CD4-positive, alpha-beta T cell treated with Interleukin-17A for 1 hour (primary cell): ENCODE results near the gene TLK2.
"Not testable (repeated sequence)": the region's sequence is repeated elsewhere in the genome, so short reads cannot be mapped to it uniquely, and the experiment has no call there.

Experiments used
- DNase-seq: peaks from one replicate; pipeline ENCODE4 v3.0.0-alpha.2; 2020

The TLK2 gene

DNA sequence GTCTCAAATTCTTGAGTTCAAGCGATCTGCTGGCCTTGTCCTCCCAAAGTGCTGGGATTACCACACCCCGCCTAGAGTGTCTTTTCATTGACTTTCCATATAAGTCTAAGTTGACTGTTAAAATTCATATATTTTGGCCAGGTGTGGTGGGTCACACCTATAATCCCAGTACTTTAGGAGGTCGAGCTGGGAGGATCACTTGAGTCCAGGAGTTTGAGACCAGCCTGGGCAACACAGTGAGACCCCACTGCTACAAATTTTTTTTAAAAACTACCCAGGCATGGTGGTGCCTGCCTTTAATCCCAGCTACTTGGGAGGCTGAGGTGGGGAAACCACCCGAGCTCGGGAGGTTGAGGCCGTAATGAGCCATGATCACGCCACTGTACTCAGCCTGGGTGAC is 127.0 kb downstream of the TLK2 start:
- DNase-seq: no peak

DNA sequence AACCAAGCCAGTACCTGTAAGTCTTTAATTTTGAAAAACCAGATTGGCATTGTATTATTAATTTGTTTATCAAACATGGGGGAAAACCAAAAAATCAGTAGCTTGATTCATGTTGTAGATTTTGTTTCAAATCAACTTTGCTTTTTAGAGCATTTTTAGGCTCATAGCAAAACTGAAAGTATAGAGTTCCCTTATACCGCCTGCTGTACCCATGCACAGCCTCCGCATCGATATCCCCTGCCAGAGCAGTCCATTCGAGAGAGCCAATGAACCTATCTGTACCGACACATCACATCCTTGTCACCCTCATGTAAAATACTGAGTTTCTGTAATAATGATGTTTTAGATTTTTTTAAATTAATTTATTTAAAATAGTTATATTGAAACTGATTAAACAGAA is 132.7 kb downstream of the TLK2 start:
- DNase-seq: peak; percentile 33

DNA sequence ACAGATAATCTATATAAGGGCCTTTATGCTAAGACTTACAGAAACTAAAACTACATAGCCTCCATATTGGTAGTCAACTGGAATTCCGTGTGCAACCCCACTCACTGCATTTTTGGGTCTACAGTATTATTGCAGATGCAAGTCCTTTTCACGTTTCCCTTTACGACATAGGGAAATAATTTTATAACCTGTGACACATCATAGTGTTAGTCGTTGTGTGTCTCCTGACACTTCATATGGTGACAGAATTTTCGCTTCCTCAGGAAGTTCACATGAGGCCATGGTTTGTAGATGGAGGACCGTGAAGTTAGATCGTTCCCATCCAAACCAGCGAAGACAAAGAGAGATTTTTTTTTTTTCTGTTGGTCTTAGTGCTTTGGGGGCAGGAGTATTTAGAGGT is 133.1 kb downstream of the TLK2 start:
- peak; percentile 31 for DNase-seq

DNA sequence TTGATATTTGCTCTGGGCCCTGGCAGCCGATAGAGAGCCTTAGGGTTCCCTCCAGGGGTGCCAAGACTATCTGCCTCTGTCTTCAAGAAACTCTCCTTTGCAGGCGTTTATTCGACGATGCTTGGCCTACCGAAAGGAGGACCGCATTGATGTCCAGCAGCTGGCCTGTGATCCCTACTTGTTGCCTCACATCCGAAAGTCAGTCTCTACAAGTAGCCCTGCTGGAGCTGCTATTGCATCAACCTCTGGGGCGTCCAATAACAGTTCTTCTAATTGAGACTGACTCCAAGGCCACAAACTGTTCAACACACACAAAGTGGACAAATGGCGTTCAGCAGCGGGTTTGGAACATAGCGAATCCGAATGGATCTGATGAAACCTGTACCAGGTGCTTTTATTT is 133.7 kb downstream of the TLK2 start:
- DNase-seq: not testable (repeated sequence)

DNA sequence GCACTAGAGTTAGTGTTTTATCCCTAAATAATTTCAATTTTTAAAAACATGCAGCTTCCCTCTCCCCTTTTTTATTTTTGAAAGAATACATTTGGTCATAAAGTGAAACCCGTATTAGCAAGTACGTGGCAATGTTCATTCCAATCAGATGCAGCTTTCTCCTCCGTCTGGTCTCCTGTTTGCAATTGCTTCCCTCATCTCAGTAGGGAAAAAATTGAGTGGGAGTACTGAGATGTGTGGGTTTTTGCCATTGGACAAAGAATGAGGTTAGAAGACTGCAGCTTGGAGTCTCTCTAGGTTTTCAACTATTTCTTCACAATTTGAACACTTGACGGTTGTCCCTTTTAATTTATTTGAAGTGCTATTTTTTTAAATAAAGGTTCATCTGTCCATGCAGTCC is 134.5 kb downstream of the TLK2 start:
- not testable (repeated sequence) for DNase-seq

DNA sequence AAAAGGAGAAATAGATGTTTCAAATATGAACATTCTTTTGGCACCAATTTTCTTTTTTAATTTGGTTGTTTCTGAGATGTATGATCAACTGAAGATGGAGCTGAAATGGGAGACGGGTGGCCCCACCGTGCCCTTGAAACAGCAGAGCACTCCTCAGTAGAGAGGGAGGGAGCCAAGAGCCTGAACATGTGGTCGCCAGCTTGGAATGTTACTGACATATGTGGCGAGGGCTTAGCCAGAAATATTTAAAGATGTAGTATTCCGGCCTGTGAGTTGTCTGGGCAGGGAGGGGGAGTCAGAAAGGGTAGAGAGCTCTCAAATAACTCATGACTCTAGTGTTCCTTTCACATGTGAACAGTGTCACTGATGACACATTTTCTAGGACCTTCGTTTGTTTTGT is 135.5 kb downstream of the TLK2 start:
- DNase-seq: no peak

DNA sequence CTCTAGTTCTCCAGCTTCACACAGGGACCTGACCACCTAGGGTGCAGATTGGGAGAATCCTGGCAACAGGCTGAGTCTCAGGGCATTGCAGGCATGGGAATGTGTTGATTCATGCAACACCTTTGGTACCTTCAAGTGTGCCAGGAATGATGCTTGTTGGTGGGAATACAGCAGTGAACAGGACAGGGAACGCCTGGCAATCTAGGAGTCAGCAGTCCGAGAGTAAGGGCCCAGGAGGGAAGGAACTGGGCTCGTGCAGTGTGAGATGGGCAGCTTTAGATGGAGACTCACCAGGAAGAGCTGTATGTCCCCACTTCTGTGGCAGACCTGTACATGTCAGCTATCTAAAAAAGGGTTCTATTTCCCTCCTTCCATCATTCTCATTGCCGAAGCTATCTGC is 136.9 kb downstream of the TLK2 start:
- DNase-seq: no peak

DNA sequence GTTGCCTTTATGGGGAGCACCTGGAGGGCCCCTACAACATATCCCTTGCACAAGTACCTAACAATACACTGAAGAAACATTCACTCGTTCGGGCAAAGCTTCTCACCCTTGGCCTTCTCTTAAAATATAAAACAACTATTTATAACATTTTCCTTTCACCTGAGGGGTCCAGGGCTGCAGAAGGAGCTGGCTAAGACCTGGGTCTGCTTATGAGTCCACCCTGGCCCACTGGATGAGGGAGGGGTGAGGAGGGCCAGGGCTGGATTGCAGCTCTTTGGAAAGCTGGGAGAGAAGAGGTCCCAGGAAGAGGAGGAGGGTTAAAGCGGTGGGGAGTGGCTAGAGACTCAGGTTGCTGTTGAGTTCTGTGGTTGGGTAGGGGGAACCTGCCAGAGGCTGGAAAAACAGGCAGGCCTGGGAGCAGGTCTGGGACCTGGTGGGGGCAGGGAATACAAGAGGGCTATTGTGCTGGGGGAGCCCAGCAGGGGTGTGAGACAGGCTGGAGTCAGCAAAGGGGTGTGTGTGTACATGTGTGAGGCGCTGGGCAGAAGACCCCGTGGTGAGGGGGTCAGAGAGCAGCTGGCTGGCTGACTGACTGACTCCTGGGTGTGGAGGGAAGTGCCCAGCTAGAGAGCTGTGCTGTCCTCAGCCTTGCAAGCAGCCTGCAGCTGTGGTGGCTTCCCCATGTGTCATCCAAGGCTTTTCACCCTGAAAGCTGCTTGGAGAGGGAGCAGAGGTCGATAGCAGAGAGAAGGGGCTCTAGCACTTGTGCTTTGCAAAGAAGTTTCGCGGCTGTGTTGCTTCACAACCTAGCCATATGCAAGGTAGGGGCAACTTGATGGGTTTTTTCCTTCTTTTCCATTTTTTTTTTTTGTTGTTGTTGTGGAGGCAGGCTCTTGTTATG is 138.6 kb downstream of the TLK2 start:
- DNase-seq: no peak

DNA sequence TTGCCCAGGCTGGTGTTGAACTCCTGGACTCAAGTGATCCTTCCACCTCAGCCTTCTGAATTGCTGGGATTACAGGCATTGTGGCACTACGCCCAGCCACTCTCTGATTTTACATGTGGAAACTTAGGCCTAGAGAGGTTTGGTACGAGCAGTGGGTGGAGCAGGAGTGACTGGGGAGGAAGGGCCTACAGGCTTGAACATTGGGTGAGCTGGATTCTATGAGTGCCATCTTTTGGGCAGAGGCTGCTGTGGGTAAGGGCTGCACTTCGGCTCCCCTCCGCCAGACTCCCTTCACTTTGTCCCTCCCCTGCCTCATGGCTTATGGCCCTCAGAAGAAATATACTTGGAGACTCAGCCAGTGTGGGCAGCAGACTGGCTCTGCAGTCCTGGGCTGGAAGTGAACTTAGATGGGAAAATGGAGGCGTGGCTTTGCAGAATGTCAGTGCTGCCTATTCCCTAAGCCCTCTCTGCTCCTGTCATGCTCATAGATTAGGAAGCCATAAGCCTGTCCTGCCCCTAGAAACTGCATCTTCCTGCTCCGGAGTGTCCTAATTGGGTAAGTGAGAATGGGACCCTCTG is 139.4 kb downstream of the TLK2 start:
- DNase-seq: no peak

DNA sequence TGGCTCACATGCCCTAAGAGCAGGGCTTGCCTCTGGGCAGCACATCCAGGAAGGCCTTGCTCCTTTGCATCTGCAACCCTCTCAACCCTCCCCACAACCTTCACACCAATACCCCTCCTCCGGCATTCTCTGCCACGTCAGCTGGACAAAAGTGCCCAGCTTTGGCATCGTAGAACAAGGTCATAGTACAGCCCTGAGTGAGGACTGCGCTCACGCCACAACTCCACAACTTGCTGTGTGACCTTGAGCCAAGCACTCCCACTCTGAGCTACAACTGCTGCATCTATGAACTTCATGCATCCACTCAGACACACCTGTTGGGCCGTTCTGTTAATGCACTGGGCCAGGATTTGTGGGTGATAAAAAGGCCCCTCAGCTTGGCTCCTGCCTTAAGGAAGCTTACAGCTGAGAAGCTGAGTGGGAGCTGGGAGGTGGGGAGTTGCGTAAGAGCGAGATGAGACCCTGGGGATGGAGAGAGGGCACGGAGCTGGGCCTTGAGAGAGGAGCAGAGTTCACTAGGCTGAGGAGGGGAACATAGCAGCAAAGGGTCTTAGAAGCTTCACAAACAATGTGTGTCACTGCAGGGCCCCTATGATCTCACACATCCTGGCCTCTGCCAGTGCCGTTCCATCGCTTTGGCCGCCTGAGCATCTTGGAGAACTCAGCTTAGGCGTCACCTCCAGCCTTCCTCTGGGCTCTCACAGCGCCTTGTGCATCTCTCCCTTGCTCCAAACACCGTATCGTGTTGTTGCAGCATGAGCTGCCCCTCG is 140.2 kb downstream of the TLK2 start:
- DNase-seq: no peak

DNA sequence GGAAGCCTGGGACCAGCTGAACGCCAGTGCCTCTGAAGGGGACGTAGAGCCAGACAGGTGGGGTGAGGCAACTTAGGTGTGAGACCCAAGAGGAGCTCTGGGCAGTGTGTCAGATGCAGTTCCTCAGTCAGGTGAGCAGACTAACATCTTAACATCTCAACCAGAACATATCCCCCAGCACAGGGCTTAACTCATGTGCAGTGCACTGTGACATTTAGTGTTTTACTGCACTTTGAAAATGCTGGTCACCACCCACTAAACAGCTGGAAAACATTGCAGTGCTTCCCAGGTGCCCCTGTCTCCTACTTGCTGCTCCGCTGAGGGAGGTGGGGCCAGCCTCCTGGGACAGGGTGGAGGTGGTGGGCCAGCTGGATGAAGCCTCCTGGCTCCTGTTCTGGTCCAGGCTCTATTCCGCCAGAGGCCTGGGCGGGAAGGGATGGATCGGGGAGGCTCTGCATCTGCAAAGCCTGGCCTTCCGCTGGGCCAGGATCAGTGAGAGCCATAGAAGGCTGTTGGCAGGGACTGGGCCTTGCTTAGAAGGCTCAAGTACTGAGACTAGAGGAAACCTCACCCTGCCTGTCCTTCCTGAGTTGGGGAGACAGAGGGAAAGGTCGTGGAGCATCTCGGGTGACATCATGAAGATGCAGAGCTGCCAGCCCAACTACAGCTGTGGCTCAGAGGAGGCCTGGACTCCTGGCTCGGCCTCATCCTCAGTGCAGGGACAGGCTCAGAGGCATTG is 141.0 kb downstream of the TLK2 start:
- DNase-seq: no peak

DNA sequence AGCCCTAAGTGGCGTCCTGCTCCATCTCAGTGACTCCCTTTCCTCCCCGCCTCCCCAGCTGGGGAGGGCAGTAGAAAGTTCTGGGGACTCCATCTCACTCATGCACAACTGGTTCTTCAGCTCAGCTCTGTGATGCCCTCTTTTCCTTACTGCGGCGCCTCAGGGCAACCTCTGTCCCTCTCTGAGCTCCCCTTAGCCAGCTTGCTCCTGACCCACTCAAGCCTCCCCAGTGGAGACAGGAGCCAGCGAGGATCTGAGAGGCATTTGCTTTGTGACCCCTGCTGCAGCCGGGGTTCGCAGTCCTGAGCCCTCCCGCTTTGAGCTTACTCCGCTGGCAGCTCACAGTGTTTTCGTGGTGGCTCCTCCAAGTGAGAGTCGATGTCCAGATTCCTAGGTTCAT is 142.6 kb downstream of the TLK2 start:
- DNase-seq: no peak

DNA sequence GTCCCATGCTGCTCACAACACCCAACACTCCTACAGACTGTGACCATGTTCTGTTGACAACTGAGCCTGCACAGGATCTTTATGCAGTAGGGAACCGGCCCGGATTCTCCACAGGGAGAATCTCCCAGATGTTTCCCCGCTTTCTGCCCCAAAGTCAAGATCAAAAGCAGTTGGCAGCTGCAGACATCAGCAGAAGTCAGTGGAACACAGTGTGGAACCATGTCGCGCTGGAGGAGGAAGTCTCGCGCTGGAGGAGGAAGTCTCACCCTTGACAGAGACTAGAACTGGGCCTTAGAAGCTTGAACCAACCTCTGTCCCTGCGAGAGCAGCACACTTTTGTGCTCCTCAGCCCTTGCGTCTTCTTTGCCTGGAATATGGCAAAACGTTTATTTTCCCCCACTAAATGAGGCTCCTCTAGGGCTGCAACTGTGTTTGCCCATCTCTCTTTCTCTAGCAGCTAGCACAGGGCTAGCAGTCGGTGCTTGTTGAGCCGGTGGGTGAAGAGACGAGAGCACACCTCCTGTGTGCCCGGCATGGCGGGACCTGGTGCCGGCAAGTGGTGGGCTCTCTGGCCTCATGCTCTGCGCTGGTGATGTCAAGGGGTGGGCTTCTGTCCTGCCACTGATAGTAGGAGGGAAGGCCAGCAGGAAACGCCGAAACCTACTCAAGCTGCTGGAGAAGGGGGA is 146.7 kb downstream of the TLK2 start:
- no peak for DNase-seq

DNA sequence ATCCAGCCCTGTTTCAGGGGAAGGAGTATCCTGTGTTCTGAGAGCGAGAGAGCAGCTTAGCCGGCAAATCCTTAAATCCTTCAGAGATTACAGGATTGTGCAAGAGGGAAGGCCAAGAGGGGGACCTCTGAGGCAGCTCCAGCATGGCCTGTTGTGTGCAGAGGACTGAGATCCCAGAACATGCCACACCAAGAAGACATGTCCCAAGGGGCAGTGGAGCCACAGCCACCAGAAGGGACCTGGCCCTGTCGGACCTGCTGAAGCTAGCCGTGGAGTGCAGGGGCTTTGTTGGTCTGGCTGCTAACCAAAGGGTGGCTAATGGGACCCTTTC is 147.2 kb downstream of the TLK2 start:
- DNase-seq: no peak

DNA sequence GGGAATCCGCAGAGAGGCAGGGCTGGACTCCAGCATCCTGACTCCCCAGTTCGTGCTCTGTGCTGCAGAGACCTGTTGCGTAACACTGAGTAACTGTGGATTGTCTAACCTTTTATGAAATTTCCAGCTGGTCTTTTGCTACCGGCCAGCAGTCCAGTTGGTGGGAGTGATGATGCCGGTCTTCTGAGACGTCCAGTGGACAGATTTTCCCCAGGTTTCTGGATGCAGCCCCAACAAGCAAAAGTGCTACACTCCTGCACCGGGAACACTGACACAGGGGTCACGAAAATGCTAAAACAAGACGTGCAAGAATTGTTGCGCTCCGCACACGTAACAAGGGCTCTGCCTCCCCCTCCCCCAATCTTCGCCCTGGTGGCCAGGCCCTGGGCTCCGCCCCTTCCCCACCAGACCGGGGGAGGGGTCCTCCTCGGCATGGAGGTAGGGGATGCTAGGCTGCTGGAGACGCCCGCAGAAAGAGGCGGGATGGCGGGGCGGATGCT is 148.1 kb downstream of the TLK2 start:
- DNase-seq: no peak

DNA sequence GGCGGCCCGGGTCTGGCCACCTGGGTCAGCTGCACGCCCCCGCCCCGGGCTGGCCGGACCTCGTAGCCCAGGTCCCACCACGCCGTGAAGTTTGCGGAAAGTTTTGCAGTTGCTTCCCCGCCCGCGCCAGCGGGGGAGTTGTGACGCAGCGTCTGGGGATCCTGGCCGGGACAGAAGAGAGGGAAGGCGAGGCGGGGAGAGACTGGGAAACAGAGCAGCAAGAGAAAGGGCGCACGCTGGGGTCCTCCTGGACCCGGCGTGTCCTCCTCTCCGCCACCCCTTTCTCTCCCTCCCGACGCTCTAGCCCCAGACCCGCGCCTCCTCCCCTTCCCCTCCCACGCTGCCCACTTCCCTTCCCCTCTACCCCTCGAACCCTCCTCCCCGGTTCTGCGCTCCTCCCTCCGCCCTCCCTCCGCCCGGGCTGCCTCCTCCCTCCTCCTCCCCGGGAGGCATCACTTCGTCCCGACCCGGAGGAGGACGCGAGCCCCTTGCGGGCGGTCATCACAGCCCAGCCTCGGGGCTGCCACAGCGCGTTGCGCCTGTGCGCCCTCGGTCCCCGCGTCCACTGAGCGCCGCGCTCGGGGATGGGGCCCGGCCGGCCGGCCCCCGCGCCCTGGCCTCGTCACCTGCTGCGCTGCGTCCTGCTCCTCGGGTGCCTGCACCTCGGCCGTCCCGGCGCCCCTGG is 148.7 kb downstream of the TLK2 start, which contains the start of gene MRC2:
Gene MRC2, plus strand, starts transcription at position 452 of the 685 bp plus-strand sequence. Its CDS starts 133 bp downstream, at position 585.
- peak; percentile 14 for DNase-seq

DNA sequence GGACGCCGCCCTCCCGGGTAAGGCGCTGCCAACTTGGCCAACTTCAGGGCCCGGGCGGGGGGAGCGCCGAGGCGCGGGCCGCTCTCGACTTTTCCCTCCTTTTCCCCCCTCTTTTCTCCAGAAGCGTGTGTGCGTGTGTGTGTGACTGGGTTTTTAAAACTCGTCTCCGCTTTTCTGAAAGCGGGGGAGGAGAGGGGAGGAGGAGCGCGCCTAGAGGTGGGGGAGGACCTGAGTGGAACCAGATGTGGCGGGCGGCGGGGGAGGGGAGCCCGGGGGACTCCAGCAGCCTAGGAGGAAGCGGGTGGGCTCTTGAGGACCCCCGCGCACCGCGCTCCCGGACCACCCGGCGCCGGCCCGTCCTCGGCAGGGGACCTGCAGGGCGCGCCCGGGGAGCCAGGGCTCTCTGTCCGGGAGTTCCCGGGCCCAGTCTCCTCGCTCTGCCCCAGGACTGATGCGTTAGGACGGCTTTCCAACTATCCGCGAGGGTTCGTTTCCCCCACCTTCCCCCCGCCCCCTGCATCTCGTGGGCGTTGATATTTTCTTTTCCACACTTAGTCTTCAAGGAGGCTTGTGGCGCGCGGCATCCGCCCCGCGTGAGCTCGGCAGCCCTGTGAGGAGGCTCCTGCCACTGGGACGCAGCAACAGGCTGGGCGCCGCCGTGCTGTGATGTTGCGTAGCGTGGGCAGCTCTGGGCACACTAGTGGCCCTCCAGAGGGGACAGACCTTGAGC is 149.4 kb downstream of the TLK2 start:
- DNase-seq: no peak

DNA sequence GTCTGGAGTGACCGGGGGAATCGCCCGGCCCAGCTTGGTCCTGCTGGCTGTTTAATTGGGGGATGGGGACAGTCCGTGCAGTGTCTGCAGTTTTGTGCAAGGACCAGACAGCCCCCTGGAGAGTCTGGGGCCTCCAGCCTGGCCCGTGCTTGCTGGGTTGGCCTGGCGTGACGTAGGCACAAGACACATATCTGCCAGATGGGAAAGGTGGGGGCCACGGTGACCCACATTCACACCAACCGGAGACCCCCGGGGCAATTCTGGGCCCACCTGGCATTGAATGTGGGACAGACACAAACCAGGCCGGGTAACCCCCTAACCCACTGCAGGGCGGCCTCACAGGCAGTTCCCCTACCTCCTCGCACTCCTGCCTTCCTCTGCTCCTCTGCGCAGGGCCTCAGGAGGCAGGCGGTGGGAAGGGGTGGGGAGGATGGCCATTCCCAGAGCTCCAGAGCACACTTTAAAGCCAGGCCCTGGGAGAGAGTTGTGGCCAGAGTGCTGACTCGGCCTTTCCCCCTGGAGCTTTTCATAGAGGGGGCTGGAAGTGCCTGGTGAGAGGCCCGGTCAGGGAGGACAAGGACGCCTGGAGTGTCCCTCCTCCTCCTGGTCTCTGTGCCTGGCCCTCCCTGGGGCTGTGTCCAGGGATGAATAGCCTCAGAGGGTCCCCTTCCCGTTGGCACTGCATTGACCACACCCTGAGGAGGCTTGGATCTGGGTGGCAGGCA is 150.4 kb downstream of the TLK2 start:
- DNase-seq: no peak

DNA sequence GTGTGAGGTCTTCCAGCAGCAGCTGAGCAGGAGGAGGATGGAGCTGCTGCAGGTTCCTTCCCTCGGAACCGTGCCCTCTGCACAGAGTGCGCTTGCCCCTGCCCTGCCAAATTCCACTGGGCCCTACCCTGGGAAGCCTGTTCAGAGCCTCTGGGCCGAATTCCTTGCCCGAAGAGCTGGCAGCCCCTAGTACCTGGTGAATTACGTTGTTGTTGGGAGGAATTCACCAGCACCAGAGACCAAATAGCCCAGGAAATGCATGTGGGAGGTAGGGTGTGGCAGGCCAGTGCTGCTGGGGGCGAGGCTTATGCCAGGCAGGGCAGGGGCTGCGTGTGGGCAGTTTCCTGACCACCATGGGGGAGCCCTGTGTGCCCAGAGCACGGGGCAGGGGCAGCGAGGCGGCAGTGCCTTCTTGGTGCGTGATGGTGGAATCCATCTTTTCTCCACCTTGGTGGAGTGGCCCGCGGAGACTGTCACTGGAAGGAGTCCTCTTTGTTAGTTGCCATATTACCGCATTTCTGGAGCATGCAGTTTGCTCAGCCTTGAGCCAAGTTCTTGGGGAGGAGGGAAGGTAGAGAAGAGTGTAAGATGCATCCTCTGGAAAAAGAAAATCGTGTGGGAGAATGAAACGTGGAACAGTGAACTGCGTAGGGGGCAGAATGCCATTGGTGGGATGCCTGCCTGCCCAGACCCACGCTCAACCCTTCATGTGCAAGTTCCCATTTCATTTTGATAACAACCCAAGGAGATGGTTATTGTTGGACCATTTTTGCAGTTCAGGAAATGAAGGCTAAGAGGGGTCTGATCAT is 151.1 kb downstream of the TLK2 start:
- DNase-seq: no peak
